Measurements from ENCODE around the gene HYOU1. TPM values are rescaled to one million over a fixed set of nuclear protein-coding genes. Genes with fewer than 3 reads are reported as not detected.

Gene HYOU1
- total RNA-seq, 1 experiment from 2014 or later, result 228 TPM

DNA sequence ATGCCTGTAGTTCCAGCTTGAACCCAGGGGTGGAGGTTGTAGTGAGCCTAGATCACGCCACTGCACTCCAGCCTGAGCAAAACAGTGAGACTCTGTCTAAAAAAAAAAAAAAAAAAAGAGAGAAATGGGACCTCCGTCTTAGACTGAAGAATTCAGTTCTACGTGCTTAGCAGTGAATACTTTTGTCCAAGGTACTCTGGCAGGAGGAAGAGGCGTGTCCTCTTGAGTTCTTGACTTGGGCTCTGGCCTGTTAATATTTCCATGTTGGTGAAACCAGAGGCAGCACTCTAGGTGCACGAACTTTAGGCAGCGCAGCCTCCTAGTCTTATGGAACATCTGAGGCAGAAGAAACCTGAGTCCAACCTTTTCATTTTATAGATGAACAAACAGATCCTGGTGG lies 30.1 kb upstream of the HYOU1 start:
- H4K8ac ChIP-seq (replicated peaks; ENCODE audit: insufficient read length, low read depth, low read length), result no peak overlapping the region
- no peak overlapping the region for H2BK20ac ChIP-seq (ENCODE audit: low read depth, low read length, poor library complexity, severe bottlenecking)
- Mint-ChIP-seq H3K27me3 (ENCODE audit: low read depth) (no peaks in the 10 kb centered on the region), H3K36me3 (ENCODE audit: insufficient read depth in 1 of 3, low read depth in 3 of 3) (peaks cover under 1 to 23% (median 16%) of the 10 kb centered on the region in 3 experiments; a peak in 5 of 7 replicates), H3K9me3 (no peaks in the 10 kb centered on the region), H3K4me1 (peaks cover 12 to 16% of the 10 kb centered on the region in 2 experiments), H3K4me3 (peak overlapping the region; percentile 15 to 65; a peak in 3 of 5 replicates), H3K27ac (peak overlapping the region in 1 of 3 experiments; percentile 74; a peak in 1 of 7 replicates)
- no peaks in the 10 kb centered on the region for H3K79me1 ChIP-seq (ENCODE audit: insufficient read depth, low read depth, low read length, poor library complexity, severe bottlenecking)
- no peak overlapping the region for H4K91ac ChIP-seq (ENCODE audit: insufficient read length, low read depth, low read length)
- no peak overlapping the region for H2BK15ac ChIP-seq (ENCODE audit: low read depth, low read length)
- H2BK5ac ChIP-seq (ENCODE audit: insufficient read length, low read length), result no peak overlapping the region
- WGBS (ENCODE audit: extremely low coverage, insufficient read length, low lambda C conversion rate), result no CpG with 5 or more reads among the region's 6 CpGs
- no peak overlapping the region for H3K14ac ChIP-seq (ENCODE audit: insufficient read depth, low read length)
- H3K23me2 ChIP-seq (ENCODE audit: insufficient read length, low read depth, low read length, poor library complexity, severe bottlenecking), result peaks cover 4% of the 10 kb centered on the region
- no peaks in the 10 kb centered on the region; the same call in 1 of the 2 replicates for H3K79me2 ChIP-seq (ENCODE audit: insufficient read depth, low read length)
- H2AFZ ChIP-seq (ENCODE audit: low read length), result no peak overlapping the region
- no peak overlapping the region for H2BK120ac ChIP-seq (ENCODE audit: low read depth, low read length, poor library complexity, severe bottlenecking)
- H2BK12ac ChIP-seq (ENCODE audit: insufficient read length, low read depth, low read length), result no peak overlapping the region
- no peak overlapping the region for H4K5ac ChIP-seq (ENCODE audit: insufficient read length, low read depth, low read length)
- no peak for DNase-seq
- H3T11ph ChIP-seq (ENCODE audit: low read length), result no peak overlapping the region
- H3K9ac ChIP-seq (ENCODE audit: extremely low read depth, insufficient read length, low read length), result no peak overlapping the region
- H3K9me3 ChIP-seq (ENCODE audit: control insufficient read depth, low read depth, low read length), result no peaks in the 10 kb centered on the region
- TF ChIP-seq, protein P1, sequence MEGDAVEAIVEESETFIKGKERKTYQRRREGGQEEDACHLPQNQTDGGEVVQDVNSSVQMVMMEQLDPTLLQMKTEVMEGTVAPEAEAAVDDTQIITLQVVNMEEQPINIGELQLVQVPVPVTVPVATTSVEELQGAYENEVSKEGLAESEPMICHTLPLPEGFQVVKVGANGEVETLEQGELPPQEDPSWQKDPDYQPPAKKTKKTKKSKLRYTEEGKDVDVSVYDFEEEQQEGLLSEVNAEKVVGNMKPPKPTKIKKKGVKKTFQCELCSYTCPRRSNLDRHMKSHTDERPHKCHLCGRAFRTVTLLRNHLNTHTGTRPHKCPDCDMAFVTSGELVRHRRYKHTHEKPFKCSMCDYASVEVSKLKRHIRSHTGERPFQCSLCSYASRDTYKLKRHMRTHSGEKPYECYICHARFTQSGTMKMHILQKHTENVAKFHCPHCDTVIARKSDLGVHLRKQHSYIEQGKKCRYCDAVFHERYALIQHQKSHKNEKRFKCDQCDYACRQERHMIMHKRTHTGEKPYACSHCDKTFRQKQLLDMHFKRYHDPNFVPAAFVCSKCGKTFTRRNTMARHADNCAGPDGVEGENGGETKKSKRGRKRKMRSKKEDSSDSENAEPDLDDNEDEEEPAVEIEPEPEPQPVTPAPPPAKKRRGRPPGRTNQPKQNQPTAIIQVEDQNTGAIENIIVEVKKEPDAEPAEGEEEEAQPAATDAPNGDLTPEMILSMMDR (conservative IDR thresholded peaks at IDR 0.05), result no peak
- no peaks in the 10 kb centered on the region for H3K4me1 ChIP-seq (ENCODE audit: insufficient read depth, low read length)
- no peaks in the 10 kb centered on the region for H4K20me1 ChIP-seq (ENCODE audit: control insufficient read depth, insufficient read depth, insufficient read length)
- no peak overlapping the region for H3K18ac ChIP-seq (ENCODE audit: insufficient read length, low read depth, low read length)
- no peak overlapping the region for H3K27ac ChIP-seq (ENCODE audit: insufficient read length, low read depth, low read length)
- H3K4me2 ChIP-seq (ENCODE audit: insufficient read depth, insufficient read length, low read length), result no peak overlapping the region
- H3K27me3 ChIP-seq (ENCODE audit: insufficient read depth, low read length), result no peaks in the 10 kb centered on the region
- no peak overlapping the region for H2AK5ac ChIP-seq (ENCODE audit: insufficient read length, low read length)
- no peak overlapping the region for H3K56ac ChIP-seq (ENCODE audit: insufficient read length, low read depth, low read length)
- no peak overlapping the region for H3K23ac ChIP-seq (ENCODE audit: insufficient read length, low read depth, low read length)
- no peak overlapping the region for H3K4ac ChIP-seq (ENCODE audit: low read depth, low read length)

Measured in H9 (cell line).